Bladder microvascular endothelial cell (primary cell): Measurements from ENCODE around the gene TUFM. TPM values are rescaled to one million over a fixed set of nuclear protein-coding genes. Genes with fewer than 3 reads are reported as not detected.

ENCODE experiments used
- total RNA-seq: library from RNA; depleted of rRNA; stranded (reverse); fragments of >200 nt; gene quantifications from 2 replicates; pipeline ENCODE4 v1.2.3, GENCODE V29; 2014

Gene TUFM
- total RNA-seq: 121 and 132 TPM in 2 replicates

GRCh38 chr16:28846080-28846932, at the start of gene TUFM:
TSS of gene TUFM (minus strand) at chr16:28846348. CDS start at chr16:28846269, 79 bp downstream.

GRCh38 chr16:28878083-28878926, 32.2 kb upstream of the TUFM start, which contains the start of gene ATP2A1:
TSS of gene ATP2A1 (plus strand) at chr16:28878488. CDS start at chr16:28878672, 184 bp downstream.

DNA sequence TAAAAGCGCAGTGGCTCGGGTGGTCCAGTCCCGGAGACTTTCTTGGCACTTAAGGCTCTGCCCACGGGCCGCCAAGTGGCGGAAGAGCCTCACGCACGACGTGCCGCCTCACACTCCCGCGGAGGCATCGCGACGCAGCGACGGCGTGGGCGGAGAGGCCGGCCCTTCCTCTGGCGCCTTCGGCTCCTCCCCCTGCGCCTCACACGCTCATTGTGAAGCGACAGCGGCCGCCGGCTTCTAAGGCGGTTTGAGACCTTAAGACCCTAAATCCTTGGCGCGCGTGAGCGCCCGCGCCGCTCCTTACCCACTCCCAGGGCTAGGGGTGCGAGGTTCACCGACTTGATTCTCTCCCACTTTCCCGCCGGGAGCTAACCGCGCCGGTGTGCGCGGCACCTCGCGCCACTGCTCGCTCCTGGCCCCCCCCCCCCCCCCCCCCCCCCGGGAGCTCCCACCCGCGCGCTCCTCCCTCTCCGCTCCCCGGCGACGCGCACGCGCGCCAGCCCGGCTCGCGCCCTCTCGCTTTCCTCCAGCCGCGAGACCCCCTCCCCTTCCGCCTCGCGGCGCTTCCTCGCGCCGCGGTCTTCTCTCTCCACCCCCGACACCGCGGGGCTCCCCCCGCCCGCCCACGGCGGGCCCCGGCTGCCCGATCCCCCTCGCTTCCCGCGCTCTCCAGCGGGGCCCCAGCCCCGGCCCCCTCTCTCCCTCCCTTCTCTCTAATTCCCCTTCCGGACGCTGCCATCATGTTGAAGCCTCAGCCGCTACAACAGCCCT, 23.4 kb downstream of the TUFM start, which contains the start of gene ATXN2L:
Gene ATXN2L (plus strand): TSS at position 480 of the 771 bp plus-strand sequence. CDS start 261 bp downstream, at position 741.

Other genes starting within 250 kb of the TUFM start
- 0.16 TPM in 1 of 2 replicates, not detected in the other for gene SULT1A2, start 249.3 kb downstream of the TUFM start, total RNA-seq
- gene SULT1A1, start 236.3 kb downstream of the TUFM start, total RNA-seq: 0.76 and 0.97 TPM in 2 replicates
- gene NPIPB8, start 208.3 kb downstream of the TUFM start, total RNA-seq: 0.49 TPM in 1 of 2 replicates, not detected in the other
- 192 and 220 TPM in 2 replicates for gene EIF3C, start 134.9 kb downstream of the TUFM start, total RNA-seq
- 1.5 and 9.4 TPM in 2 replicates for gene NPIPB9, start 94.6 kb downstream of the TUFM start, total RNA-seq
- 20.9 and 69.8 TPM in 2 replicates for gene ATXN2L, start 23.3 kb downstream of the TUFM start, total RNA-seq
- gene SH2B1, start 17.5 kb upstream of the TUFM start, total RNA-seq: 9.9 and 14.8 TPM in 2 replicates
- gene ATP2A1, start 32.1 kb upstream of the TUFM start, total RNA-seq: 0.16 and 0.31 TPM in 2 replicates
- 45.7 and 64.8 TPM in 2 replicates for gene RABEP2, start 78.9 kb upstream of the TUFM start, total RNA-seq
- gene CD19, start 85.6 kb upstream of the TUFM start, total RNA-seq: not detected in 2 replicates
- gene NFATC2IP, start 104.6 kb upstream of the TUFM start, total RNA-seq: 22.7 and 31.7 TPM in 2 replicates
- 25.7 and 34.2 TPM in 2 replicates for gene SPNS1, start 128.4 kb upstream of the TUFM start, total RNA-seq
- gene LAT, start 138.7 kb upstream of the TUFM start, total RNA-seq: 0.32 and 0.50 TPM in 2 replicates